Stimulated activated CD8-positive, alpha-beta memory T cell treated with anti-CD3 and anti-CD28 coated beads, Interleukin-7, amount 100 ng/mL, for 48 hours (primary cell): ENCODE measurements around the gene HK3.

Experiments
- DNase-seq, 2 donors: peaks; one replicate each; pipeline ENCODE4 v3.0.0-alpha.2; 2020; ENCODE audit warnings: low read depth in 1 of 2; ENCODE audit errors: extremely low read depth in 1 of 2

Gene HK3

GRCh38 chr5:176902102-176902814, 3.1 kb upstream of the HK3 start:
- no peak for DNase-seq

- peak in 1 of 2 donors; percentile 18 for DNase-seq
Observed at GRCh38 chr5:176901260-176902101, 2.3 kb upstream of the HK3 start.

- no peak for DNase-seq
Observed at GRCh38 chr5:176900780-176901204, 1.6 kb upstream of the HK3 start.

- DNase-seq = no peak
Observed at GRCh38 chr5:176899946-176900779, 1.0 kb upstream of the HK3 start.

- DNase-seq = no peak
Observed at GRCh38 chr5:176897263-176897662, 1.9 kb downstream of the HK3 start.

GRCh38 chr5:176895831-176896230, 3.3 kb downstream of the HK3 start:
- DNase-seq = no peak

GRCh38 chr5:176894298-176894697, 4.8 kb downstream of the HK3 start:
- DNase-seq = no peak

- no peak for DNase-seq
Observed at GRCh38 chr5:176892663-176893062, 6.5 kb downstream of the HK3 start.

GRCh38 chr5:176891331-176891958, 7.7 kb downstream of the HK3 start:
- DNase-seq = no peak

- DNase-seq = no peak
Observed at GRCh38 chr5:176890455-176891330, 8.5 kb downstream of the HK3 start.

- no peak for DNase-seq
Observed at GRCh38 chr5:176889321-176890280, 9.5 kb downstream of the HK3 start.

GRCh38 chr5:176888865-176889165, 10.3 kb downstream of the HK3 start:
- DNase-seq = no peak

- no peak for DNase-seq
Observed at GRCh38 chr5:176888016-176888864, 10.9 kb downstream of the HK3 start.

- DNase-seq = no peak
Observed at GRCh38 chr5:176887252-176887849, 11.8 kb downstream of the HK3 start.

- DNase-seq = no peak
Observed at GRCh38 chr5:176886336-176887251, 12.6 kb downstream of the HK3 start.

- no peak for DNase-seq
Observed at GRCh38 chr5:176884571-176884890, 14.6 kb downstream of the HK3 start.
